Parathyroid adenoma (tissue), 2 donors: ENCODE data around the gene ATL1.
A peak's percentile ranks its signal among the peaks of the same experiment; 100 is the strongest.

Source experiments
- H2AFZ ChIP-seq: fragments of 300-600 bp; sonication (generic); one replicate; pipeline ENCODE4 v1.7.0; 2017; ENCODE audit warnings: antibody characterized with exemption, mild to moderate bottlenecking
- H3K27ac ChIP-seq: fragments of 300-600 bp; sonication (generic); one replicate; pipeline ENCODE4 v1.7.0; 2017
- H3K27me3 ChIP-seq: fragments of 300-600 bp; sonication (generic); one replicate; pipeline ENCODE4 v1.7.0; 2017; ENCODE audit warnings: low read length; ENCODE audit not compliant: control insufficient read depth, insufficient read depth
- H3K36me3 ChIP-seq: fragments of 300-600 bp; sonication (generic); one replicate; pipeline ENCODE4 v1.7.0; 2017; ENCODE audit warnings: low read length; ENCODE audit not compliant: control insufficient read depth, insufficient read depth
- H3K4me1 ChIP-seq: fragments of 300-600 bp; sonication (generic); one replicate; pipeline ENCODE4 v1.7.0; 2017; ENCODE audit warnings: control low read depth
- H3K4me2 ChIP-seq: fragments of 300-600 bp; sonication (generic); one replicate; pipeline ENCODE4 v1.7.0; 2017; ENCODE audit warnings: low read length
- H3K4me3 ChIP-seq: fragments of 300-600 bp; sonication (generic); one replicate; pipeline ENCODE4 v1.7.0; 2017; ENCODE audit warnings: low read depth, low read length
- H3K79me2 ChIP-seq: fragments of 300-600 bp; sonication (generic); one replicate; pipeline ENCODE4 v1.7.0; 2017; ENCODE audit warnings: control low read depth
- H3K9ac ChIP-seq: fragments of 300-600 bp; sonication (generic); one replicate; pipeline ENCODE4 v1.7.0; 2017; ENCODE audit warnings: mild to moderate bottlenecking
- H3K9me3 ChIP-seq: fragments of 300-600 bp; sonication (generic); one replicate; pipeline ENCODE4 v1.7.0; 2017; ENCODE audit warnings: low read length; ENCODE audit not compliant: control insufficient read depth
- CTCF ChIP-seq: fragments of 300-600 bp; sonication (generic); IDR thresholded peaks from one replicate; pipeline ENCODE4 v1.7.0; 2017; ENCODE audit warnings: antibody characterized with exemption, mild to moderate bottlenecking
- donor health status: primary hyperparathyroidism.

The ATL1 gene

GRCh38 chr14:50633954-50634353 lies 74.0 kb downstream of the ATL1 start:
- no peaks in the 10 kb centered on the region for H3K4me1 ChIP-seq
- H3K9ac ChIP-seq, result no peak overlapping the region
- no peak overlapping the region for H2AFZ ChIP-seq
- no peaks in the 10 kb centered on the region for H3K9me3 ChIP-seq
- H3K79me2 ChIP-seq, result no peaks in the 10 kb centered on the region
- no peak overlapping the region for H3K4me2 ChIP-seq
- no peaks in the 10 kb centered on the region for H3K27me3 ChIP-seq
- TF ChIP-seq CTCF, result no peak
- no peak overlapping the region for H3K27ac ChIP-seq
- H3K36me3 ChIP-seq, result no peaks in the 10 kb centered on the region
- H3K4me3 ChIP-seq, result no peak overlapping the region

- H3K36me3 ChIP-seq, result no peaks in the 10 kb centered on the region
- no peaks in the 10 kb centered on the region for H3K27me3 ChIP-seq
- H2AFZ ChIP-seq, result no peak overlapping the region
- H3K9ac ChIP-seq, result no peak overlapping the region
- no peak overlapping the region for H3K27ac ChIP-seq
- no peaks in the 10 kb centered on the region for H3K4me1 ChIP-seq
- no peak overlapping the region for H3K4me2 ChIP-seq
- TF ChIP-seq CTCF, result no peak
- no peaks in the 10 kb centered on the region for H3K9me3 ChIP-seq
- peaks cover 2% of the 10 kb centered on the region for H3K79me2 ChIP-seq
- no peak overlapping the region for H3K4me3 ChIP-seq
Measured at GRCh38 chr14:50635141-50635540, 75.2 kb downstream of the ATL1 start.

- Histone ChIP-seq H3K27me3 (no peaks in the 10 kb centered on the region), H3K9me3 (no peaks in the 10 kb centered on the region), H3K36me3 (no peaks in the 10 kb centered on the region), H3K79me2 (peaks cover 18% of the 10 kb centered on the region), H3K4me2 (no peak overlapping the region), H3K4me1 (no peaks in the 10 kb centered on the region), H3K9ac (no peak overlapping the region), H2AFZ (no peak overlapping the region), H3K4me3 (no peak overlapping the region), H3K27ac (no peak overlapping the region)
- TF ChIP-seq CTCF, result no peak
Measured at GRCh38 chr14:50647282-50647681, 87.3 kb downstream of the ATL1 start.

- H3K4me1 ChIP-seq, result no peaks in the 10 kb centered on the region
- no peaks in the 10 kb centered on the region for H3K27me3 ChIP-seq
- H3K4me2 ChIP-seq, result no peak overlapping the region
- no peak for TF ChIP-seq CTCF
- no peak overlapping the region for H3K9ac ChIP-seq
- H3K36me3 ChIP-seq, result no peaks in the 10 kb centered on the region
- H3K27ac ChIP-seq, result no peak overlapping the region
- peaks cover 23% of the 10 kb centered on the region for H3K79me2 ChIP-seq
- no peaks in the 10 kb centered on the region for H3K9me3 ChIP-seq
- no peak overlapping the region for H2AFZ ChIP-seq
- H3K4me3 ChIP-seq, result no peak overlapping the region
Measured at GRCh38 chr14:50647753-50648152, 87.8 kb downstream of the ATL1 start.

- Histone ChIP-seq H3K4me3 (no peak overlapping the region), H3K27me3 (no peaks in the 10 kb centered on the region), H3K9me3 (no peaks in the 10 kb centered on the region), H3K4me1 (no peaks in the 10 kb centered on the region), H3K79me2 (peaks cover 34% of the 10 kb centered on the region), H3K36me3 (no peaks in the 10 kb centered on the region), H2AFZ (no peak overlapping the region), H3K4me2 (peak overlapping the region; percentile 3), H3K9ac (no peak overlapping the region), H3K27ac (no peak overlapping the region)
- TF ChIP-seq CTCF, result no peak
Measured at GRCh38 chr14:50649691-50650090, 89.7 kb downstream of the ATL1 start.
